A549 (cell line): Measurements from ENCODE around the gene DTX1. TPM values are rescaled to one million over a fixed set of nuclear protein-coding genes. Genes with fewer than 3 reads are reported as not detected.
A peak's percentile ranks its signal among the peaks of the same experiment; 100 is the strongest.

Experiments
- ATAC-seq, 2 experiments: fragments of 200-7000 bp in 1 of 2; fragments of >200 bp in 1 of 2; cut with Nextera tagmentation in 1 of 2; cut with Tn5 transposase in 1 of 2; 3 replicates each; pipeline versions ENCODE4 v1.8.0 to v1.9.1; 2018 to 2020; ENCODE audit warnings: mild to moderate bottlenecking in 1 of 2, moderate library complexity in 1 of 2
- CTCF ChIA-PET: fragments of 300-600 bp; sonication (Branson Sonifier 250); formaldehyde crosslinking; extraction: SDS; loops from one replicate; lab custom pipeline; 2021; ENCODE audit warnings: antibody characterized with exemption, inconsistent platforms; lab: Yijun Ruan, JAX
- POLR2A ChIA-PET: fragments of 350-600 bp; formaldehyde crosslinking; extraction: SDS; loops from one replicate; lab custom pipeline; 2021; ENCODE audit warnings: antibody characterized with exemption, inconsistent platforms; lab: Yijun Ruan, JAX
- DNase-seq, 2 experiments: peaks; one replicate each; pipeline versions ENCODE4 v3.0.0 to v3.0.0-alpha.2; 2011 to 2016; ENCODE audit warnings: low read depth in 1 of 2, low spot score in 1 of 2
- FAIRE-seq: peaks from 2 replicates; lab custom pipeline; 2011; peaks lifted over from hg19 to GRCh38; lab: Jason Lieb, UNC
- H3K27ac ChIP-seq, 2 experiments: fragments of >200 bp; sonication (Bioruptor Twin); formaldehyde crosslinking; 3 replicates each; pipeline ENCODE4 v1.5.1; 2016 to 2017
- H3K4me1 ChIP-seq: fragments of >200 bp; sonication (Bioruptor Twin); formaldehyde crosslinking; 3 replicates; pipeline ENCODE4 v1.6.1; 2016
- H3K4me2 ChIP-seq: fragments of >200 bp; sonication (Bioruptor Twin); formaldehyde crosslinking; 3 replicates; pipeline ENCODE4 v1.6.1; 2016
- H3K4me3 ChIP-seq: fragments of >200 bp; sonication (Bioruptor Twin); formaldehyde crosslinking; 3 replicates; pipeline ENCODE4 v1.5.1; 2016
- H3K9me3 ChIP-seq: fragments of >200 bp; sonication (Bioruptor Twin); formaldehyde crosslinking; 3 replicates; pipeline ENCODE4 v1.6.1; 2016
- BHLHE40 ChIP-seq: IDR thresholded peaks from 2 replicates; pipeline ENCODE4 v1.6.1; 2012; ENCODE audit warnings: low read depth, low read length, inconsistent platforms
- CBX8 ChIP-seq: fragments of 200-600 bp; sonication (generic); IDR thresholded peaks from 2 replicates; pipeline ENCODE4 v1.6.1; 2016
- CEBPB ChIP-seq, 2 experiments: fragments of >200 bp in 1 of 2; sonication (Bioruptor Twin) in 1 of 2; formaldehyde crosslinking in 1 of 2; IDR thresholded peaks; 2 replicates each; pipeline ENCODE4 v1.6.1; 2012 to 2016
- EP300 ChIP-seq, 2 experiments: fragments of >200 bp; sonication (Bioruptor Twin); formaldehyde crosslinking; IDR thresholded peaks; 2 replicates in 1 of 2; 3 replicates in 1 of 2; pipeline ENCODE4 v1.6.1; 2016 to 2017
- ESRRA ChIP-seq: fragments of 150-350 bp; IDR thresholded peaks from 2 replicates; pipeline ENCODE4 v1.6.1; 2014; ENCODE audit warnings: mild to moderate bottlenecking, low read length, borderline replicate concordance
- FOXS1 ChIP-seq: fragments of 250-450 bp; sonication (Bioruptor Pico); IDR thresholded peaks from 2 replicates; pipeline ENCODE4 v1.5.0; 2020; ENCODE audit warnings: mild to moderate bottlenecking, moderate library complexity
- HOXA7 ChIP-seq: fragments of 250-450 bp; sonication (Bioruptor Pico); IDR thresholded peaks from 2 replicates; pipeline ENCODE4 v1.5.0; 2020; ENCODE audit warnings: mild to moderate bottlenecking, moderate library complexity
- HOXB5 ChIP-seq: fragments of 250-450 bp; sonication (Bioruptor Pico); IDR thresholded peaks from 2 replicates; pipeline ENCODE4 v1.5.0; 2020; ENCODE audit warnings: mild to moderate bottlenecking, moderate library complexity
- JUN ChIP-seq, 2 experiments: fragments of >200 bp; sonication (Bioruptor Twin); formaldehyde crosslinking; IDR thresholded peaks; 2 replicates in 1 of 2; 3 replicates in 1 of 2; pipeline ENCODE4 v1.6.1; 2016 to 2017
- JUNB ChIP-seq: fragments of >200 bp; sonication (Bioruptor Twin); formaldehyde crosslinking; IDR thresholded peaks from 2 replicates; pipeline ENCODE4 v1.6.1; 2016
- KDM1A ChIP-seq: fragments of 200-600 bp; sonication (generic); IDR thresholded peaks from 2 replicates; pipeline ENCODE4 v1.6.1; 2016; ENCODE audit warnings: low read depth, mild to moderate bottlenecking
- KDM5A ChIP-seq: fragments of 200-600 bp; sonication (generic); IDR thresholded peaks from 2 replicates; pipeline ENCODE4 v1.6.1; 2016; ENCODE audit warnings: antibody characterized with exemption, mild to moderate bottlenecking
- MYC ChIP-seq: IDR thresholded peaks from 2 replicates; pipeline ENCODE4 v1.6.1; 2012; ENCODE audit warnings: mild to moderate bottlenecking, inconsistent platforms, low read length, improper control_type of control experiment, borderline replicate concordance
- NR3C1 ChIP-seq: fragments of >200 bp; sonication (Bioruptor Twin); formaldehyde crosslinking; IDR thresholded peaks from 3 replicates; pipeline ENCODE4 v1.6.1; 2017
- RAD21 ChIP-seq, 2 experiments: fragments of >200 bp in 1 of 2; sonication (Bioruptor Twin) in 1 of 2; formaldehyde crosslinking in 1 of 2; IDR thresholded peaks in 1 of 2; conservative IDR thresholded peaks in 1 of 2; 2 replicates in 1 of 2; 3 replicates in 1 of 2; pipeline ENCODE4 v1.6.1; 2012 to 2018; ENCODE audit warnings: inconsistent platforms in 1 of 2
- RARB ChIP-seq: fragments of 250-450 bp; sonication (Bioruptor Pico); IDR thresholded peaks from 2 replicates; pipeline ENCODE4 v1.8.0; 2021; ENCODE audit warnings: mild to moderate bottlenecking, moderate library complexity
- RFX5 ChIP-seq: fragments of 450-650 bp; IDR thresholded peaks from 2 replicates; pipeline ENCODE4 v1.7.1; 2014; ENCODE audit warnings: antibody characterized with exemption, mild to moderate bottlenecking, moderate library complexity
- SMC3 ChIP-seq: fragments of >200 bp; sonication (Bioruptor Twin); formaldehyde crosslinking; IDR thresholded peaks from 3 replicates; pipeline ENCODE4 v1.6.1; 2018; ENCODE audit warnings: inconsistent platforms
- SREBF2 ChIP-seq: fragments of 450-650 bp; IDR thresholded peaks from 2 replicates; pipeline ENCODE4 v1.6.1; 2014; ENCODE audit warnings: mild to moderate bottlenecking, moderate library complexity
- TP53 ChIP-seq: fragments of 250-450 bp; sonication (Bioruptor Pico); IDR thresholded peaks from 2 replicates; pipeline ENCODE4 v1.5.0; 2021; ENCODE audit warnings: mild to moderate bottlenecking, moderate library complexity
- ZC3H11A ChIP-seq: fragments of 450-650 bp; IDR thresholded peaks from 2 replicates; pipeline ENCODE4 v1.6.1; 2014; ENCODE audit warnings: antibody characterized with exemption, mild to moderate bottlenecking
- ZFP36 ChIP-seq: fragments of 450-650 bp; IDR thresholded peaks from 2 replicates; pipeline ENCODE4 v1.6.1; 2014; ENCODE audit warnings: borderline replicate concordance; ENCODE audit not compliant: partially characterized antibody
- ZNF302 ChIP-seq: fragments of 250-450 bp; sonication (Bioruptor Pico); IDR thresholded peaks from 2 replicates; pipeline ENCODE4 v1.9.0; 2021; ENCODE audit warnings: inconsistent platforms, mild to moderate bottlenecking, moderate library complexity
- WGBS: methylation state at CpG from one replicate; pipeline ENCODE4 v1.1.6; 2017; ENCODE audit errors: missing lambda C conversion rate; 5-methylcytosine and 5-hydroxymethylcytosine counted together
- polyA plus RNA-seq, 4 experiments: library from polyadenylated mRNA; depleted of rRNA in 3 of 4; stranded (reverse); fragments of >200 nt; fragmentation: RNase III in 1 of 4; extraction: RNeasy Plus Mini Kit Qiagen cat#74134 plus additional on column Dnase treatment in 1 of 4; gene quantifications; 2 replicates in 3 of 4; 3 replicates in 1 of 4; pipeline ENCODE4 v1.2.3, GENCODE V29; 2011 to 2017
- TF ChIP-seq, protein P1 (sequence below): fragments of >200 bp; sonication (Bioruptor Twin); formaldehyde crosslinking; IDR thresholded peaks from 3 replicates; pipeline ENCODE4 v1.5.1; 2016
- TF ChIP-seq, protein P2 (sequence below): fragments of 450-650 bp; IDR thresholded peaks from 2 replicates; pipeline ENCODE4 v1.6.1; 2014; ENCODE audit warnings: antibody characterized with exemption
- TF ChIP-seq, protein P3 (sequence below): fragments of >200 bp; sonication (Bioruptor Twin); formaldehyde crosslinking; IDR thresholded peaks from 3 replicates; pipeline ENCODE4 v1.6.1; 2016
- TF ChIP-seq, protein P4 (sequence below): IDR thresholded peaks from 2 replicates; pipeline ENCODE4 v1.6.1; 2012; ENCODE audit warnings: low read depth, borderline replicate concordance

The DTX1 gene
- polyA plus RNA-seq, 2 of the 4 experiments (the other 2 are of a cell fraction) = 0.28 to 0.37 TPM

GRCh38 chr12:113048716-113049127 is 7.8 kb upstream of the DTX1 start:
- FAIRE-seq (no peak), ATAC-seq (peak; percentile 70 to 90), DNase-seq (peak; percentile 73 to 89)
- 14% methylated on average over 6 of the region's 6 CpGs for WGBS
- Histone ChIP-seq H3K4me3 (no peak overlapping the region), H3K4me1 (no peaks in the 10 kb centered on the region), H3K9me3 (no peaks in the 10 kb centered on the region), H3K27ac (no peak overlapping the region), H3K4me2 (no peak overlapping the region)
- TF ChIP-seq, protein P1, sequence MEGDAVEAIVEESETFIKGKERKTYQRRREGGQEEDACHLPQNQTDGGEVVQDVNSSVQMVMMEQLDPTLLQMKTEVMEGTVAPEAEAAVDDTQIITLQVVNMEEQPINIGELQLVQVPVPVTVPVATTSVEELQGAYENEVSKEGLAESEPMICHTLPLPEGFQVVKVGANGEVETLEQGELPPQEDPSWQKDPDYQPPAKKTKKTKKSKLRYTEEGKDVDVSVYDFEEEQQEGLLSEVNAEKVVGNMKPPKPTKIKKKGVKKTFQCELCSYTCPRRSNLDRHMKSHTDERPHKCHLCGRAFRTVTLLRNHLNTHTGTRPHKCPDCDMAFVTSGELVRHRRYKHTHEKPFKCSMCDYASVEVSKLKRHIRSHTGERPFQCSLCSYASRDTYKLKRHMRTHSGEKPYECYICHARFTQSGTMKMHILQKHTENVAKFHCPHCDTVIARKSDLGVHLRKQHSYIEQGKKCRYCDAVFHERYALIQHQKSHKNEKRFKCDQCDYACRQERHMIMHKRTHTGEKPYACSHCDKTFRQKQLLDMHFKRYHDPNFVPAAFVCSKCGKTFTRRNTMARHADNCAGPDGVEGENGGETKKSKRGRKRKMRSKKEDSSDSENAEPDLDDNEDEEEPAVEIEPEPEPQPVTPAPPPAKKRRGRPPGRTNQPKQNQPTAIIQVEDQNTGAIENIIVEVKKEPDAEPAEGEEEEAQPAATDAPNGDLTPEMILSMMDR = peak; percentile 90
- TF ChIP-seq, protein P2, sequence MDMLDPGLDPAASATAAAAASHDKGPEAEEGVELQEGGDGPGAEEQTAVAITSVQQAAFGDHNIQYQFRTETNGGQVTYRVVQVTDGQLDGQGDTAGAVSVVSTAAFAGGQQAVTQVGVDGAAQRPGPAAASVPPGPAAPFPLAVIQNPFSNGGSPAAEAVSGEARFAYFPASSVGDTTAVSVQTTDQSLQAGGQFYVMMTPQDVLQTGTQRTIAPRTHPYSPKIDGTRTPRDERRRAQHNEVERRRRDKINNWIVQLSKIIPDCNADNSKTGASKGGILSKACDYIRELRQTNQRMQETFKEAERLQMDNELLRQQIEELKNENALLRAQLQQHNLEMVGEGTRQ = no peak
- TF ChIP-seq HOXA7 (CRISPR knock-in tag) = no peak
- no peak for TF ChIP-seq NR3C1
- TF ChIP-seq RAD21 (conservative IDR thresholded peaks at IDR 0.05 in 1 of 2, IDR thresholded peaks at IDR 0.05 in 1 of 2) = peak; percentile 87 to 96
- TF ChIP-seq KDM1A = no peak
- TF ChIP-seq BHLHE40 = no peak
- peak; percentile 76 for TF ChIP-seq SMC3
- no peak for TF ChIP-seq RARB (CRISPR knock-in tag)
- TF ChIP-seq RFX5 = no peak
- ChIA-PET POLR2A (no interaction called here), CTCF (interaction anchor here (0.6 to 11.0 kb wide), 60 partner anchors 8 to 1664 kb away, joined by 3 to 142 read pairs (median 5); partner anchors contain the start of genes CFAP73 and RASAL1)

- TF ChIP-seq MYC = no peak
- no peak for TF ChIP-seq EP300 (IDR thresholded peaks at IDR 0.05)
- no peak for TF ChIP-seq ZC3H11A
- no peak for TF ChIP-seq TP53
- TF ChIP-seq KDM5A = no peak
- TF ChIP-seq, protein P1 = peak; percentile 31
- TF ChIP-seq CEBPB (IDR thresholded peaks at IDR 0.05) = no peak
- TF ChIP-seq ZFP36 = no peak
- no peaks in the 10 kb centered on the region for H3K4me1 ChIP-seq
- DNase-seq (peak; percentile 63 to 73), ATAC-seq (peak; percentile 76 to 91; a peak in 5 of 6 replicates), FAIRE-seq (no peak)
- 43% methylated on average over 11 of the region's 11 CpGs for WGBS
- H3K4me2 ChIP-seq = no peak overlapping the region
- H3K9me3 ChIP-seq = no peaks in the 10 kb centered on the region
- POLR2A ChIA-PET = no interaction called here
- CTCF ChIA-PET = interaction anchor here (0.8 to 11.0 kb wide), 24 partner anchors 9 to 142 kb away, joined by 3 to 142 read pairs (median 10); partner anchors contain the start of genes CFAP73 and RASAL1
- H3K4me3 ChIP-seq = no peak overlapping the region
- no peak overlapping the region for H3K27ac ChIP-seq
Observed at GRCh38 chr12:113049976-113050742, 6.4 kb upstream of the DTX1 start.

DNA sequence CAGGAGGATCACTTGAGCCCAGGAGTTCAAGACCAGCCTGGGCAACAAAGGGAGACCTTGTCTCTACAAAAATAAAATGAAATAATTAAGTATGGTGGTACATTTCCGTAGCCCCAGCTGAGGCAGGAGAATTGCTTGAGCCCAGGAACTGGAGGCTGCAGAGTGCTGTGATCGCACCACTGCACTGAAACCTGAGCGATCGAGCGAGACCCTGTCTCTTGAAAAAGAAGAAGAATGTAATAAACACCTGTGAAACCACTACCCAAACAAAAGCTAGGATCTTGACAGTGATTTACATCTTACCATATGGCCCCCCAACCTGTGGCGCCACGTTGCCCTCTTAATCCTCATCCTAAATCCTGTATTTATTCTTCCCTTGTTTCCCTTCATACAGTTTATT is 5.7 kb upstream of the DTX1 start:
- H3K4me1 ChIP-seq = no peaks in the 10 kb centered on the region
- H3K9me3 ChIP-seq = no peaks in the 10 kb centered on the region
- TF ChIP-seq CBX8 = no peak
- TF ChIP-seq KDM5A = no peak
- TF ChIP-seq JUNB = no peak
- no peak for TF ChIP-seq SMC3
- TF ChIP-seq RFX5 = no peak
- no peak for TF ChIP-seq SREBF2
- TF ChIP-seq ESRRA = no peak
- no peak for TF ChIP-seq MYC
- TF ChIP-seq FOXS1 = no peak
- no peak for TF ChIP-seq ZNF302 (CRISPR knock-in tag)
- TF ChIP-seq, protein P3, sequence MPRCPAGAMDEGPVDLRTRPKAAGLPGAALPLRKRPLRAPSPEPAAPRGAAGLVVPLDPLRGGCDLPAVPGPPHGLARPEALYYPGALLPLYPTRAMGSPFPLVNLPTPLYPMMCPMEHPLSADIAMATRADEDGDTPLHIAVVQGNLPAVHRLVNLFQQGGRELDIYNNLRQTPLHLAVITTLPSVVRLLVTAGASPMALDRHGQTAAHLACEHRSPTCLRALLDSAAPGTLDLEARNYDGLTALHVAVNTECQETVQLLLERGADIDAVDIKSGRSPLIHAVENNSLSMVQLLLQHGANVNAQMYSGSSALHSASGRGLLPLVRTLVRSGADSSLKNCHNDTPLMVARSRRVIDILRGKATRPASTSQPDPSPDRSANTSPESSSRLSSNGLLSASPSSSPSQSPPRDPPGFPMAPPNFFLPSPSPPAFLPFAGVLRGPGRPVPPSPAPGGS = no peak
- TF ChIP-seq HOXB5 (CRISPR knock-in tag) = no peak
- TF ChIP-seq, protein P4, sequence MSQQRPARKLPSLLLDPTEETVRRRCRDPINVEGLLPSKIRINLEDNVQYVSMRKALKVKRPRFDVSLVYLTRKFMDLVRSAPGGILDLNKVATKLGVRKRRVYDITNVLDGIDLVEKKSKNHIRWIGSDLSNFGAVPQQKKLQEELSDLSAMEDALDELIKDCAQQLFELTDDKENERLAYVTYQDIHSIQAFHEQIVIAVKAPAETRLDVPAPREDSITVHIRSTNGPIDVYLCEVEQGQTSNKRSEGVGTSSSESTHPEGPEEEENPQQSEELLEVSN = no peak
- no peak for TF ChIP-seq JUN (IDR thresholded peaks at IDR 0.05)
- H3K27ac ChIP-seq = no peak overlapping the region
- FAIRE-seq (no peak), ATAC-seq (no peak), DNase-seq (no peak)
- no peak overlapping the region for H3K4me2 ChIP-seq
- H3K4me3 ChIP-seq = no peak overlapping the region
- ChIA-PET CTCF (interaction anchor here (0.8 to 11.0 kb wide), 12 partner anchors 10 to 142 kb away, joined by 3 to 142 read pairs (median 6); partner anchors contain the start of genes CFAP73 and RASAL1), POLR2A (no interaction called here)
- 76% methylated on average over 7 of the region's 7 CpGs for WGBS
